GM23338 (cell line): ENCODE results near the gene SIDT2. TPM values are rescaled to one million over a fixed set of nuclear protein-coding genes. Genes with fewer than 3 reads are reported as not detected.

Experiments used
- ATAC-seq: fragments of 200-7000 bp; cut with Tn5 transposase; 3 replicates; pipeline ENCODE4 v1.9.1; 2020
- DNase-seq: peaks from one replicate; pipeline ENCODE4 v3.0.0-alpha.2; 2015; ENCODE audit warnings: low spot score
- H2AFZ ChIP-seq: fragments of 200-600 bp; sonication (generic); 2 replicates; pipeline ENCODE4 v1.8.0; 2016; ENCODE audit warnings: antibody characterized with exemption, mild to moderate bottlenecking, moderate library complexity
- H3F3A ChIP-seq: fragments of 200-600 bp; sonication (generic); replicated peaks from 2 replicates; pipeline ENCODE4 v1.8.0; 2017; ENCODE audit warnings: antibody characterized with exemption, mixed run types, low read depth
- H3K27ac ChIP-seq: fragments of 200-600 bp; sonication (generic); 2 replicates; pipeline ENCODE4 v1.6.1; 2016; ENCODE audit warnings: low read depth
- H3K27me3 ChIP-seq: fragments of 200-600 bp; sonication (generic); 2 replicates; pipeline ENCODE4 v1.8.0; 2016; ENCODE audit warnings: mild to moderate bottlenecking, mixed run types, moderate library complexity; ENCODE audit not compliant: insufficient read depth
- H3K36me3 ChIP-seq: fragments of 200-600 bp; sonication (generic); 2 replicates; pipeline ENCODE4 v1.8.0; 2016; ENCODE audit warnings: mild to moderate bottlenecking; ENCODE audit not compliant: insufficient read depth
- H3K4me1 ChIP-seq: fragments of 200-600 bp; sonication (generic); 2 replicates; pipeline ENCODE4 v1.8.0; 2016; ENCODE audit warnings: mild to moderate bottlenecking, moderate library complexity; ENCODE audit not compliant: insufficient read depth
- H3K4me2 ChIP-seq: fragments of 200-600 bp; sonication (generic); 2 replicates; pipeline ENCODE4 v1.7.1; 2017; ENCODE audit warnings: mixed run types
- H3K4me3 ChIP-seq: fragments of 200-600 bp; sonication (generic); 2 replicates; pipeline ENCODE4 v1.6.1; 2016; ENCODE audit warnings: mixed run types
- H3K79me2 ChIP-seq: fragments of 200-600 bp; sonication (generic); replicated peaks from 2 replicates; pipeline ENCODE4 v1.8.0; 2017; ENCODE audit warnings: mild to moderate bottlenecking; ENCODE audit not compliant: insufficient read depth
- H3K9me2 ChIP-seq: fragments of 200-600 bp; sonication (generic); 2 replicates; pipeline ENCODE4 v1.8.0; 2017; ENCODE audit not compliant: insufficient read depth
- H4K20me1 ChIP-seq: fragments of 200-600 bp; sonication (generic); replicated peaks from 2 replicates; pipeline ENCODE4 v1.8.0; 2017; ENCODE audit warnings: mild to moderate bottlenecking; ENCODE audit not compliant: insufficient read depth
- H3K27ac Mint-ChIP-seq: 2 replicates; pipeline ENCODE4 v1.8.0; 2020; ENCODE audit warnings: inconsistent platforms, mild to moderate bottlenecking, moderate library complexity, mixed read lengths
- H3K27me3 Mint-ChIP-seq: 3 replicates; pipeline ENCODE4 v1.8.0; 2022; ENCODE audit warnings: low read depth, mild to moderate bottlenecking, moderate library complexity, mixed read lengths, inconsistent platforms; ENCODE audit not compliant: insufficient read depth, poor library complexity
- H3K36me3 Mint-ChIP-seq: 3 replicates; pipeline ENCODE4 v1.8.0; 2021; ENCODE audit warnings: low read depth, mild to moderate bottlenecking, inconsistent platforms, moderate library complexity, mixed read lengths
- H3K4me1 Mint-ChIP-seq: 3 replicates; pipeline ENCODE4 v1.8.0; 2020; ENCODE audit warnings: mild to moderate bottlenecking, inconsistent platforms, mixed read lengths
- H3K4me3 Mint-ChIP-seq: 3 replicates; pipeline ENCODE4 v1.8.0; 2021; ENCODE audit warnings: moderate library complexity, mild to moderate bottlenecking, inconsistent platforms, mixed read lengths
- H3K9me3 Mint-ChIP-seq: 3 replicates; pipeline ENCODE4 v1.8.0; 2020; ENCODE audit warnings: moderate library complexity, mild to moderate bottlenecking, inconsistent platforms, mixed read lengths
- polyA plus RNA-seq: library from polyadenylated mRNA; unstranded; fragments of >200 nt; fragmentation: Nextera tagmentation; extraction: Ambion mirVana; gene quantifications from 2 replicates; pipeline ENCODE4 v1.2.1, GENCODE V29; 2016
- total RNA-seq: library from RNA; depleted of rRNA; stranded (reverse); fragments of >200 nt; shearing (Covaris generic); gene quantifications from 2 replicates; pipeline ENCODE4 v1.2.3, GENCODE V29; 2014; rRNA removed
- TF ChIP-seq, protein P1 (sequence below): IDR thresholded peaks from one replicate; pipeline ENCODE4 v1.6.1; 2018; ENCODE audit warnings: antibody characterized with exemption; ENCODE audit not compliant: unreplicated experiment
- TF ChIP-seq, protein P2 (sequence below), 2 experiments: fragments of 200-600 bp in 1 of 2; sonication (generic) in 1 of 2; conservative IDR thresholded peaks; 2 replicates each; pipeline versions ENCODE4 v1.5.1 to v1.6.1; 2016 to 2017; ENCODE audit warnings: antibody characterized with exemption in 2 of 2, low read depth in 2 of 2, mild to moderate bottlenecking in 2 of 2, moderate library complexity in 1 of 2

SIDT2 gene
- total and polyA plus RNA-seq, 2 experiments from 2014 or later, result 7.5 to 12.1 TPM

DNA sequence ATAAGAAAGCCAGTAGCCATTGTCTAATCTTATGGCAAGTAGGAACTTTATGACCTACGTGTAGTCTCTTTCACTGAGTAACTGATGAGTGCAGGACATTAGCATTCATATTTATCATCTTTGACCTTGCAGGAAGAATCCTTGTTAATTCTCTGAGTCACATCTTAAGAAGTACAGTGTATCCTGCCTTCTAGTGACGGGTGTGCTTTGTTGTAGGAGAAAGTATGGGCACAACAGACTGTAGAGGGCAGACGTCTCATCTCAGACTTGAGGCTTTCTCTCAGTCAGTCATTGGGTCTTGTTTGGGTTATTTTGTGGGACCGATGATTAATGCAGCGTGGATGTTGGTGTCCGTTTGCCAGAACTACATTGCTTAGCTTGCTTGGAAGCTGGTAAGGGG is 60.8 kb downstream of the SIDT2 start:
- H3K27ac ChIP-seq, result no peak overlapping the region
- no peak overlapping the region for H3K4me3 Mint-ChIP-seq
- no peaks in the 10 kb centered on the region for H3K27me3 ChIP-seq
- H3K4me2 ChIP-seq, result no peak overlapping the region
- no peaks in the 10 kb centered on the region for H3K9me2 ChIP-seq
- 0 out of 2 replicates have a peak, but pooled peaks cover 10% of the 10 kb centered on the region for H3F3A ChIP-seq
- H3K4me1 ChIP-seq, result no peaks in the 10 kb centered on the region
- TF ChIP-seq, protein P1, sequence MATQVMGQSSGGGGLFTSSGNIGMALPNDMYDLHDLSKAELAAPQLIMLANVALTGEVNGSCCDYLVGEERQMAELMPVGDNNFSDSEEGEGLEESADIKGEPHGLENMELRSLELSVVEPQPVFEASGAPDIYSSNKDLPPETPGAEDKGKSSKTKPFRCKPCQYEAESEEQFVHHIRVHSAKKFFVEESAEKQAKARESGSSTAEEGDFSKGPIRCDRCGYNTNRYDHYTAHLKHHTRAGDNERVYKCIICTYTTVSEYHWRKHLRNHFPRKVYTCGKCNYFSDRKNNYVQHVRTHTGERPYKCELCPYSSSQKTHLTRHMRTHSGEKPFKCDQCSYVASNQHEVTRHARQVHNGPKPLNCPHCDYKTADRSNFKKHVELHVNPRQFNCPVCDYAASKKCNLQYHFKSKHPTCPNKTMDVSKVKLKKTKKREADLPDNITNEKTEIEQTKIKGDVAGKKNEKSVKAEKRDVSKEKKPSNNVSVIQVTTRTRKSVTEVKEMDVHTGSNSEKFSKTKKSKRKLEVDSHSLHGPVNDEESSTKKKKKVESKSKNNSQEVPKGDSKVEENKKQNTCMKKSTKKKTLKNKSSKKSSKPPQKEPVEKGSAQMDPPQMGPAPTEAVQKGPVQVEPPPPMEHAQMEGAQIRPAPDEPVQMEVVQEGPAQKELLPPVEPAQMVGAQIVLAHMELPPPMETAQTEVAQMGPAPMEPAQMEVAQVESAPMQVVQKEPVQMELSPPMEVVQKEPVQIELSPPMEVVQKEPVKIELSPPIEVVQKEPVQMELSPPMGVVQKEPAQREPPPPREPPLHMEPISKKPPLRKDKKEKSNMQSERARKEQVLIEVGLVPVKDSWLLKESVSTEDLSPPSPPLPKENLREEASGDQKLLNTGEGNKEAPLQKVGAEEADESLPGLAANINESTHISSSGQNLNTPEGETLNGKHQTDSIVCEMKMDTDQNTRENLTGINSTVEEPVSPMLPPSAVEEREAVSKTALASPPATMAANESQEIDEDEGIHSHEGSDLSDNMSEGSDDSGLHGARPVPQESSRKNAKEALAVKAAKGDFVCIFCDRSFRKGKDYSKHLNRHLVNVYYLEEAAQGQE, result no peak
- TF ChIP-seq, protein P2, sequence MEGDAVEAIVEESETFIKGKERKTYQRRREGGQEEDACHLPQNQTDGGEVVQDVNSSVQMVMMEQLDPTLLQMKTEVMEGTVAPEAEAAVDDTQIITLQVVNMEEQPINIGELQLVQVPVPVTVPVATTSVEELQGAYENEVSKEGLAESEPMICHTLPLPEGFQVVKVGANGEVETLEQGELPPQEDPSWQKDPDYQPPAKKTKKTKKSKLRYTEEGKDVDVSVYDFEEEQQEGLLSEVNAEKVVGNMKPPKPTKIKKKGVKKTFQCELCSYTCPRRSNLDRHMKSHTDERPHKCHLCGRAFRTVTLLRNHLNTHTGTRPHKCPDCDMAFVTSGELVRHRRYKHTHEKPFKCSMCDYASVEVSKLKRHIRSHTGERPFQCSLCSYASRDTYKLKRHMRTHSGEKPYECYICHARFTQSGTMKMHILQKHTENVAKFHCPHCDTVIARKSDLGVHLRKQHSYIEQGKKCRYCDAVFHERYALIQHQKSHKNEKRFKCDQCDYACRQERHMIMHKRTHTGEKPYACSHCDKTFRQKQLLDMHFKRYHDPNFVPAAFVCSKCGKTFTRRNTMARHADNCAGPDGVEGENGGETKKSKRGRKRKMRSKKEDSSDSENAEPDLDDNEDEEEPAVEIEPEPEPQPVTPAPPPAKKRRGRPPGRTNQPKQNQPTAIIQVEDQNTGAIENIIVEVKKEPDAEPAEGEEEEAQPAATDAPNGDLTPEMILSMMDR (conservative IDR thresholded peaks at IDR 0.05; ENCODE audit: low read depth in 2 of 2), result peak in 1 of 2 experiments; percentile 12; a peak in 1 of 4 replicates
- peaks cover 24% of the 10 kb centered on the region for H3K36me3 ChIP-seq
- H3K79me2 ChIP-seq, result peaks cover 10% of the 10 kb centered on the region
- peaks cover 1% of the 10 kb centered on the region for H3K4me1 Mint-ChIP-seq
- ATAC-seq, result no peak
- DNase-seq, result no peak
- H3K9me3 Mint-ChIP-seq, result no peaks in the 10 kb centered on the region
- H3K27ac Mint-ChIP-seq, result no peak overlapping the region
- peaks cover 42% of the 10 kb centered on the region for H3K36me3 Mint-ChIP-seq
- H2AFZ ChIP-seq, result no peak overlapping the region
- no peak overlapping the region for H3K4me3 ChIP-seq
- peaks cover 6% of the 10 kb centered on the region for H4K20me1 ChIP-seq
- H3K27me3 Mint-ChIP-seq, result peaks cover 1% of the 10 kb centered on the region

Other genes starting within 250 kb of the SIDT2 start
- 27.8 and 33.9 TPM in 2 replicates for gene SIK3, start 80.3 kb upstream of the SIDT2 start, total RNA-seq
- gene SIK3, start 80.3 kb upstream of the SIDT2 start, polyA plus RNA-seq, result 6.1 and 7.3 TPM in 2 replicates
- 143 and 148 TPM in 2 replicates for gene PAFAH1B2, start 34.5 kb upstream of the SIDT2 start, total RNA-seq
- gene PAFAH1B2, start 34.5 kb upstream of the SIDT2 start, polyA plus RNA-seq, result 74.1 and 87.5 TPM in 2 replicates
- gene TAGLN, start 20.6 kb downstream of the SIDT2 start, total RNA-seq, result 130 and 138 TPM in 2 replicates
- 86.8 TPM in 2 replicates for gene TAGLN, start 20.6 kb downstream of the SIDT2 start, polyA plus RNA-seq
- 46.4 and 61.1 TPM in 2 replicates for gene PCSK7, start 53.3 kb downstream of the SIDT2 start, total RNA-seq
- gene PCSK7, start 53.3 kb downstream of the SIDT2 start, polyA plus RNA-seq, result 12.4 and 12.5 TPM in 2 replicates
- 19.4 and 23.5 TPM in 2 replicates for gene RNF214, start 53.9 kb downstream of the SIDT2 start, total RNA-seq
- gene RNF214, start 53.9 kb downstream of the SIDT2 start, polyA plus RNA-seq, result 23.6 and 28.4 TPM in 2 replicates
- 8.5 and 10.6 TPM in 2 replicates for gene BACE1-AS, start 112.6 kb downstream of the SIDT2 start, total RNA-seq
- 18.6 and 19.6 TPM in 2 replicates for gene BACE1-AS, start 112.6 kb downstream of the SIDT2 start, polyA plus RNA-seq
- 7.2 and 9.2 TPM in 2 replicates for gene BACE1, start 137.5 kb downstream of the SIDT2 start, total RNA-seq
- gene BACE1, start 137.5 kb downstream of the SIDT2 start, polyA plus RNA-seq, result 1.9 and 2.4 TPM in 2 replicates
- 13.9 and 18.0 TPM in 2 replicates for gene CEP164, start 149.1 kb downstream of the SIDT2 start, total RNA-seq
- gene CEP164, start 149.1 kb downstream of the SIDT2 start, polyA plus RNA-seq, result 23.5 and 23.8 TPM in 2 replicates